ENCODE data around the gene CSTF1. TPM values are rescaled to one million over a fixed set of nuclear protein-coding genes. Genes with fewer than 3 reads are reported as not detected.

CSTF1 gene
- polyA plus RNA-seq, 1 of the 3 experiments (the other 2 are of a cell fraction), result 23.4 TPM

DNA sequence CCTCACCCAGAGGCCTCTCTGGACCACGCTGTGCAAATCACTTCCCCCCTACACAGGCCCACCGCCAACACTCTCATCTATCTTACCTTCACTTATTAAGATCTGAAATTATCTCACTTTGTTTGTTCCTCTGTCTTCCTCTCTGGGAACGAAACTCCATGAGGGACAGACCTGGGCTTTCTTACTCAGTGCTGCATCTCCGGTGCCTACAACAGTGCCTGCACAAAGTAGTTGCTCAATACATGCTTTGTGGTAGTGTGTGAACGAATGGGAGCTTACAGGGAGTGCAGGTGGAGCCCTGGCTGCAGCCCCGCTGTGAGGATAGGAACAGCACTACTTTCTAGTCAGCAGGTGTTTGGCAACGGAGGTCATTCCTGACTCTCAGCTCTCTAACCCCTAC, 25.0 kb downstream of the CSTF1 start (continued):
- TF ChIP-seq, protein P1, sequence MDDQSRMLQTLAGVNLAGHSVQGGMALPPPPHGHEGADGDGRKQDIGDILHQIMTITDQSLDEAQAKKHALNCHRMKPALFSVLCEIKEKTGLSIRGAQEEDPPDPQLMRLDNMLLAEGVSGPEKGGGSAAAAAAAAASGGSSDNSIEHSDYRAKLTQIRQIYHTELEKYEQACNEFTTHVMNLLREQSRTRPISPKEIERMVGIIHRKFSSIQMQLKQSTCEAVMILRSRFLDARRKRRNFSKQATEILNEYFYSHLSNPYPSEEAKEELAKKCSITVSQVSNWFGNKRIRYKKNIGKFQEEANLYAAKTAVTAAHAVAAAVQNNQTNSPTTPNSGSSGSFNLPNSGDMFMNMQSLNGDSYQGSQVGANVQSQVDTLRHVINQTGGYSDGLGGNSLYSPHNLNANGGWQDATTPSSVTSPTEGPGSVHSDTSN (IDR thresholded peaks at IDR 0.05), result no peak
- TF ChIP-seq YY1 (IDR thresholded peaks at IDR 0.05; ENCODE audit: low read depth) (no peak), TAF1 (IDR thresholded peaks at IDR 0.05; ENCODE audit: borderline replicate concordance, low read depth, low read length) (no peak)
- TF ChIP-seq, protein P2, sequence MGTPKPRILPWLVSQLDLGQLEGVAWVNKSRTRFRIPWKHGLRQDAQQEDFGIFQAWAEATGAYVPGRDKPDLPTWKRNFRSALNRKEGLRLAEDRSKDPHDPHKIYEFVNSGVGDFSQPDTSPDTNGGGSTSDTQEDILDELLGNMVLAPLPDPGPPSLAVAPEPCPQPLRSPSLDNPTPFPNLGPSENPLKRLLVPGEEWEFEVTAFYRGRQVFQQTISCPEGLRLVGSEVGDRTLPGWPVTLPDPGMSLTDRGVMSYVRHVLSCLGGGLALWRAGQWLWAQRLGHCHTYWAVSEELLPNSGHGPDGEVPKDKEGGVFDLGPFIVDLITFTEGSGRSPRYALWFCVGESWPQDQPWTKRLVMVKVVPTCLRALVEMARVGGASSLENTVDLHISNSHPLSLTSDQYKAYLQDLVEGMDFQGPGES (IDR thresholded peaks at IDR 0.05; ENCODE audit: low read depth, low read length), result no peak
- TF ChIP-seq, protein P3, sequence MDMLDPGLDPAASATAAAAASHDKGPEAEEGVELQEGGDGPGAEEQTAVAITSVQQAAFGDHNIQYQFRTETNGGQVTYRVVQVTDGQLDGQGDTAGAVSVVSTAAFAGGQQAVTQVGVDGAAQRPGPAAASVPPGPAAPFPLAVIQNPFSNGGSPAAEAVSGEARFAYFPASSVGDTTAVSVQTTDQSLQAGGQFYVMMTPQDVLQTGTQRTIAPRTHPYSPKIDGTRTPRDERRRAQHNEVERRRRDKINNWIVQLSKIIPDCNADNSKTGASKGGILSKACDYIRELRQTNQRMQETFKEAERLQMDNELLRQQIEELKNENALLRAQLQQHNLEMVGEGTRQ (IDR thresholded peaks at IDR 0.05; ENCODE audit: borderline replicate concordance, low read depth, low read length), result no peak

DNA sequence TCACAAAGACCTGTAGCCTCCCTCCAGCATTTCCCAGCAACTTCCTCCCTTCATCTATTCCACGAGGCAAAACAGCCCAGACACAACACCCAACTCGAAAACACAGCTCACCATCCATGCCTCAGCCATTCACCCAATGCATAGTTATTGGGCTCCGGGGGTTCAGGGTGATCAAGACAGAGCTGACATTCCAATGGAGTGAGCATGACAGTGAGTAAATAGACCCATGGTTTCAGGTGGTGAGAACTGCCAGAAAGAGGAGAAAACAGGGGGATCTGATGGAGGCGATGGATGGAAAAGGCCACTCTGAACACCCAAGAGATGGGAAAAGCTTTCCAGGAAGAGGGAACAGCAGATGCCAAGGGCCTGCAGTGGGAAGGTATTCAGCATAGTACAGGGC, 25.5 kb downstream of the CSTF1 start:
- peaks cover 0 to 14% of the 10 kb centered on the region in 2 experiments; a peak in 1 of 4 replicates for H3K4me1 ChIP-seq (ENCODE audit: control insufficient read depth in 1 of 2, insufficient read depth in 2 of 2, low read depth in 1 of 2, low read length in 1 of 2)
- no peak overlapping the region for H2AFZ ChIP-seq (ENCODE audit: low read depth)
- no peaks in the 10 kb centered on the region for H4K20me1 ChIP-seq (ENCODE audit: insufficient read depth)
- no peak for DNase-seq
- no peak overlapping the region for H3K4me2 ChIP-seq
- POLR2A ChIA-PET, result no interaction called here
- H3K9me3 ChIP-seq, result no peaks in the 10 kb centered on the region
- H3K36me3 ChIP-seq (replicated peaks in 1 of 2; ENCODE audit: control insufficient read depth in 1 of 2, insufficient read depth in 2 of 2, low read length in 1 of 2), result no peaks in the 10 kb centered on the region
- H3K27me3 ChIP-seq (ENCODE audit: insufficient read depth), result no peaks in the 10 kb centered on the region
- no peaks in the 10 kb centered on the region for H3K79me2 ChIP-seq (ENCODE audit: insufficient read depth)
- WGBS (ENCODE audit: low lambda C conversion rate), result 86% methylated on average over 4 of the region's 4 CpGs
- peaks cover 3% of the 10 kb centered on the region for H3F3A ChIP-seq (replicated peaks; ENCODE audit: insufficient read depth)
- TF ChIP-seq, protein P4, sequence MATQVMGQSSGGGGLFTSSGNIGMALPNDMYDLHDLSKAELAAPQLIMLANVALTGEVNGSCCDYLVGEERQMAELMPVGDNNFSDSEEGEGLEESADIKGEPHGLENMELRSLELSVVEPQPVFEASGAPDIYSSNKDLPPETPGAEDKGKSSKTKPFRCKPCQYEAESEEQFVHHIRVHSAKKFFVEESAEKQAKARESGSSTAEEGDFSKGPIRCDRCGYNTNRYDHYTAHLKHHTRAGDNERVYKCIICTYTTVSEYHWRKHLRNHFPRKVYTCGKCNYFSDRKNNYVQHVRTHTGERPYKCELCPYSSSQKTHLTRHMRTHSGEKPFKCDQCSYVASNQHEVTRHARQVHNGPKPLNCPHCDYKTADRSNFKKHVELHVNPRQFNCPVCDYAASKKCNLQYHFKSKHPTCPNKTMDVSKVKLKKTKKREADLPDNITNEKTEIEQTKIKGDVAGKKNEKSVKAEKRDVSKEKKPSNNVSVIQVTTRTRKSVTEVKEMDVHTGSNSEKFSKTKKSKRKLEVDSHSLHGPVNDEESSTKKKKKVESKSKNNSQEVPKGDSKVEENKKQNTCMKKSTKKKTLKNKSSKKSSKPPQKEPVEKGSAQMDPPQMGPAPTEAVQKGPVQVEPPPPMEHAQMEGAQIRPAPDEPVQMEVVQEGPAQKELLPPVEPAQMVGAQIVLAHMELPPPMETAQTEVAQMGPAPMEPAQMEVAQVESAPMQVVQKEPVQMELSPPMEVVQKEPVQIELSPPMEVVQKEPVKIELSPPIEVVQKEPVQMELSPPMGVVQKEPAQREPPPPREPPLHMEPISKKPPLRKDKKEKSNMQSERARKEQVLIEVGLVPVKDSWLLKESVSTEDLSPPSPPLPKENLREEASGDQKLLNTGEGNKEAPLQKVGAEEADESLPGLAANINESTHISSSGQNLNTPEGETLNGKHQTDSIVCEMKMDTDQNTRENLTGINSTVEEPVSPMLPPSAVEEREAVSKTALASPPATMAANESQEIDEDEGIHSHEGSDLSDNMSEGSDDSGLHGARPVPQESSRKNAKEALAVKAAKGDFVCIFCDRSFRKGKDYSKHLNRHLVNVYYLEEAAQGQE (IDR thresholded peaks at IDR 0.05; ENCODE audit: low read depth, low read length), result no peak
- TF ChIP-seq GATA2 (CRISPR knock-in tag; IDR thresholded peaks at IDR 0.05) (no peak), EP300 (IDR thresholded peaks at IDR 0.05; ENCODE audit: borderline replicate concordance in 1 of 2, low read depth in 1 of 2, low read length in 1 of 2) (no peak)
- TF ChIP-seq, protein P5, sequence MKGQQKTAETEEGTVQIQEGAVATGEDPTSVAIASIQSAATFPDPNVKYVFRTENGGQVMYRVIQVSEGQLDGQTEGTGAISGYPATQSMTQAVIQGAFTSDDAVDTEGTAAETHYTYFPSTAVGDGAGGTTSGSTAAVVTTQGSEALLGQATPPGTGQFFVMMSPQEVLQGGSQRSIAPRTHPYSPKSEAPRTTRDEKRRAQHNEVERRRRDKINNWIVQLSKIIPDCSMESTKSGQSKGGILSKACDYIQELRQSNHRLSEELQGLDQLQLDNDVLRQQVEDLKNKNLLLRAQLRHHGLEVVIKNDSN (IDR thresholded peaks at IDR 0.05; ENCODE audit: borderline replicate concordance, low read depth), result no peak
- H3K9ac ChIP-seq, result no peak overlapping the region
- CTCF ChIA-PET, result interaction anchor here (1.6 kb wide), 1 partner anchor 8 kb away, joined by 4 read pairs; no protein-coding TSS in a partner anchor
- no peak overlapping the region for H3K4me3 ChIP-seq (ENCODE audit: low read depth in 2 of 2, low read length in 1 of 2)
- H3K9me2 ChIP-seq, result no peaks in the 10 kb centered on the region
- no peak overlapping the region for H3K27ac ChIP-seq (ENCODE audit: low read depth in 2 of 2, low read length in 1 of 2)
